H9 (cell line): Measurements from ENCODE around the gene YKT6. TPM values are rescaled to one million over a fixed set of nuclear protein-coding genes. Genes with fewer than 3 reads are reported as not detected.

Source experiments
- DNase-seq: peaks from one replicate; pipeline ENCODE4 v3.0.0-alpha.2; 2017
- H2AFZ ChIP-seq: one replicate; pipeline ENCODE4 v1.6.1; 2013; ENCODE audit warnings: mild to moderate bottlenecking, low read length, control low read depth, moderate library complexity
- H2AK5ac ChIP-seq: 2 replicates; pipeline ENCODE4 v1.6.1; 2013; ENCODE audit warnings: low read length, control low read depth, mixed read lengths; ENCODE audit not compliant: insufficient read length
- H2BK120ac ChIP-seq: one replicate; pipeline ENCODE4 v1.6.1; 2013; ENCODE audit warnings: low read depth, mild to moderate bottlenecking, low read length, control low read depth, inconsistent platforms; ENCODE audit not compliant: poor library complexity, severe bottlenecking
- H2BK12ac ChIP-seq: 2 replicates; pipeline ENCODE4 v1.6.1; 2013; ENCODE audit warnings: low read length, control low read depth, mixed read lengths, low read depth; ENCODE audit not compliant: insufficient read length
- H2BK15ac ChIP-seq: 2 replicates; pipeline ENCODE4 v1.6.1; 2013; ENCODE audit warnings: low read depth, low read length, control low read depth
- H2BK20ac ChIP-seq: one replicate; pipeline ENCODE4 v1.6.1; 2013; ENCODE audit warnings: low read depth, mild to moderate bottlenecking, low read length, control low read depth, inconsistent platforms; ENCODE audit not compliant: poor library complexity, severe bottlenecking
- H2BK5ac ChIP-seq: 2 replicates; pipeline ENCODE4 v1.6.1; 2013; ENCODE audit warnings: low read length, control low read depth, mixed read lengths; ENCODE audit not compliant: insufficient read length
- H3K14ac ChIP-seq: 2 replicates; pipeline ENCODE4 v1.6.1; 2013; ENCODE audit warnings: low read length, control low read depth; ENCODE audit not compliant: insufficient read depth
- H3K18ac ChIP-seq: 2 replicates; pipeline ENCODE4 v1.6.1; 2013; ENCODE audit warnings: low read depth, mild to moderate bottlenecking, mixed read lengths, low read length, control low read depth; ENCODE audit not compliant: insufficient read length
- H3K23ac ChIP-seq: 2 replicates; pipeline ENCODE4 v1.6.1; 2013; ENCODE audit warnings: low read length, control low read depth, mixed read lengths, low read depth; ENCODE audit not compliant: insufficient read length
- H3K23me2 ChIP-seq: 2 replicates; pipeline ENCODE4 v1.6.1; 2013; ENCODE audit warnings: low read depth, mild to moderate bottlenecking, mixed read lengths, low read length, control low read depth; ENCODE audit not compliant: insufficient read length, poor library complexity, severe bottlenecking
- H3K27ac ChIP-seq: 2 replicates; pipeline ENCODE4 v1.5.1; 2013; ENCODE audit warnings: low read length, control low read depth, mixed read lengths, low read depth; ENCODE audit not compliant: insufficient read length
- H3K27me3 ChIP-seq: 2 replicates; pipeline ENCODE4 v1.6.1; 2013; ENCODE audit warnings: low read length, control low read depth, inconsistent platforms; ENCODE audit not compliant: insufficient read depth
- H3K4ac ChIP-seq: 2 replicates; pipeline ENCODE4 v1.6.1; 2013; ENCODE audit warnings: low read depth, mild to moderate bottlenecking, control low read depth, inconsistent platforms, low read length, moderate library complexity
- H3K4me1 ChIP-seq: 2 replicates; pipeline ENCODE4 v1.6.1; 2013; ENCODE audit warnings: low read length, control low read depth, inconsistent platforms; ENCODE audit not compliant: insufficient read depth
- H3K4me2 ChIP-seq: 2 replicates; pipeline ENCODE4 v1.6.1; 2013; ENCODE audit warnings: low read length, control low read depth, mixed read lengths; ENCODE audit not compliant: insufficient read length, insufficient read depth
- H3K56ac ChIP-seq: 2 replicates; pipeline ENCODE4 v1.6.1; 2013; ENCODE audit warnings: low read depth, mild to moderate bottlenecking, mixed read lengths, low read length, control low read depth; ENCODE audit not compliant: insufficient read length
- H3K79me1 ChIP-seq: 2 replicates; pipeline ENCODE4 v1.6.1; 2013; ENCODE audit warnings: low read depth, mild to moderate bottlenecking, moderate library complexity, low read length, control low read depth, inconsistent platforms; ENCODE audit not compliant: insufficient read depth, poor library complexity, severe bottlenecking
- H3K79me2 ChIP-seq: 2 replicates; pipeline ENCODE4 v1.6.1; 2013; ENCODE audit warnings: low read length, control low read depth, inconsistent platforms; ENCODE audit not compliant: insufficient read depth
- H3K9ac ChIP-seq: 2 replicates; pipeline ENCODE4 v1.6.1; 2013; ENCODE audit warnings: low read length, control low read depth, mixed read lengths; ENCODE audit not compliant: insufficient read length; ENCODE audit errors: extremely low read depth
- H3K9me3 ChIP-seq: one replicate; pipeline ENCODE4 v1.6.1; 2013; ENCODE audit warnings: low read depth, low read length, inconsistent platforms; ENCODE audit not compliant: control insufficient read depth
- H3T11ph ChIP-seq: one replicate; pipeline ENCODE4 v1.6.1; 2013; ENCODE audit warnings: mild to moderate bottlenecking, low read length, control low read depth, inconsistent platforms
- H4K20me1 ChIP-seq: one replicate; pipeline ENCODE4 v1.6.1; 2013; ENCODE audit not compliant: control insufficient read depth, insufficient read length, insufficient read depth
- H4K5ac ChIP-seq: 2 replicates; pipeline ENCODE4 v1.6.1; 2013; ENCODE audit warnings: low read depth, mild to moderate bottlenecking, mixed read lengths, low read length, control low read depth; ENCODE audit not compliant: insufficient read length
- H4K8ac ChIP-seq: replicated peaks from 2 replicates; pipeline ENCODE4 v1.6.1; 2013; ENCODE audit warnings: low read length, control low read depth, mixed read lengths, low read depth; ENCODE audit not compliant: insufficient read length
- H4K91ac ChIP-seq: 2 replicates; pipeline ENCODE4 v1.6.1; 2013; ENCODE audit warnings: low read depth, mild to moderate bottlenecking, moderate library complexity, mixed read lengths, low read length, control low read depth; ENCODE audit not compliant: insufficient read length
- H3K27ac Mint-ChIP-seq, 3 experiments: 2 replicates in 2 of 3; 3 replicates in 1 of 3; pipeline ENCODE4 v1.8.0; 2020 to 2021; ENCODE audit warnings: mixed read lengths in 3 of 3, mild to moderate bottlenecking in 1 of 3, moderate library complexity in 1 of 3
- H3K27me3 Mint-ChIP-seq: 2 replicates; pipeline ENCODE4 v1.8.0; 2021; ENCODE audit warnings: low read depth, mild to moderate bottlenecking, moderate library complexity, mixed read lengths
- H3K36me3 Mint-ChIP-seq, 3 experiments: 2 replicates in 2 of 3; 3 replicates in 1 of 3; pipeline ENCODE4 v1.8.0; 2020 to 2021; ENCODE audit warnings: low read depth in 3 of 3, mixed read lengths in 3 of 3; ENCODE audit not compliant: insufficient read depth in 1 of 3
- H3K4me1 Mint-ChIP-seq, 2 experiments: 2 replicates each; pipeline ENCODE4 v1.8.0; 2020; ENCODE audit warnings: mixed read lengths in 2 of 2
- H3K4me3 Mint-ChIP-seq, 2 experiments: 2 replicates in 1 of 2; 3 replicates in 1 of 2; pipeline ENCODE4 v1.8.0; 2020 to 2021; ENCODE audit warnings: mild to moderate bottlenecking in 2 of 2, mixed read lengths in 2 of 2, moderate library complexity in 1 of 2
- H3K9me3 Mint-ChIP-seq, 2 experiments: 2 replicates in 1 of 2; 3 replicates in 1 of 2; pipeline ENCODE4 v1.8.0; 2020; ENCODE audit warnings: mild to moderate bottlenecking in 2 of 2, mixed read lengths in 2 of 2, moderate library complexity in 1 of 2
- CTCF ChIP-seq: fragments of 200-600 bp; sonication (generic); conservative IDR thresholded peaks from 3 replicates; pipeline ENCODE4 v1.8.0; 2021; ENCODE audit warnings: antibody characterized with exemption, mild to moderate bottlenecking
- WGBS: extraction: QIAGEN DNeasy Blood & Tissue Kit; methylation state at CpG from one replicate; pipeline ENCODE4 v1.1.7; 2013; ENCODE audit warnings: missing lambda C conversion rate, low lambda C conversion rate, mixed read lengths; ENCODE audit not compliant: insufficient read length; ENCODE audit errors: extremely low coverage; 5-methylcytosine and 5-hydroxymethylcytosine counted together
- total RNA-seq: library from RNA; stranded (reverse); gene quantifications from 2 replicates; pipeline ENCODE4 v1.2.1, GENCODE V29; 2021

The YKT6 gene
- total RNA-seq, 1 experiment from 2014 or later: 104 TPM

DNA sequence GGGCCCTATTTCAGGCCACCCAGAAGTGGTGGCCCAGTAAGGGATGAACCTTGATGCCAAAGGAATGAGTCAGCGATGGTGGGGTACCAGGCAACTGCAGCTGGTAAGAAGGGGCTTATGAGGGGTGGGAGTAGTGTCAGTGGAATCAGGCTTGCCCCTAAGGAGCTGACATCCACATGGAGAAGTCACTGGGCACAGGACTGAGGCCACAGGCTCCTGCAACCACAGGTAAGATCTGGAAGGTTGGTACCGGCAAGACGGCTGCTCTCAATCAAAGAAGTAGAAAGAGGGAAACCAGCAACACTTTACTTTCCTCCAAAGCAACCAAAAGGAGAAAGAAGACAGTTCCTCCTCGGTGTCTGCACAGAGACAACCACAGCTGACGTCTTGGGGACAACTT is 14.0 kb upstream of the YKT6 start:
- no peak overlapping the region for H4K91ac ChIP-seq
- H3K56ac ChIP-seq: no peak overlapping the region
- H4K20me1 ChIP-seq: no peaks in the 10 kb centered on the region
- Mint-ChIP-seq H3K27ac (no peak overlapping the region; a peak in 1 of 7 replicates), H3K4me1 (peaks cover 20 to 24% of the 10 kb centered on the region in 2 experiments), H3K4me3 (no peak overlapping the region), H3K9me3 (peaks cover 11 to 12% of the 10 kb centered on the region in 2 experiments; a peak in 4 of 5 replicates), H3K36me3 (peaks cover 0 to 7% (median 2%) of the 10 kb centered on the region in 3 experiments; a peak in 2 of 7 replicates), H3K27me3 (peaks cover 14% of the 10 kb centered on the region)
- WGBS: no CpG with 5 or more reads among the region's 5 CpGs
- no peak for DNase-seq
- no peak overlapping the region for H3K27ac ChIP-seq
- H3K27me3 ChIP-seq: 0 out of 2 replicates have a peak, but pooled peaks cover 2% of the 10 kb centered on the region
- no peak for TF ChIP-seq CTCF
- no peak overlapping the region for H2BK12ac ChIP-seq
- H3K9ac ChIP-seq: no peak overlapping the region
- H3K14ac ChIP-seq: no peak overlapping the region
- no peak overlapping the region for H2AK5ac ChIP-seq
- no peak overlapping the region for H2BK15ac ChIP-seq
- H3K4me1 ChIP-seq: no peaks in the 10 kb centered on the region
- H3K79me1 ChIP-seq: no peaks in the 10 kb centered on the region
- H4K5ac ChIP-seq: no peak overlapping the region
- H3K18ac ChIP-seq: no peak overlapping the region
- no peak overlapping the region for H3T11ph ChIP-seq
- no peak overlapping the region for H2BK20ac ChIP-seq
- no peaks in the 10 kb centered on the region for H3K23me2 ChIP-seq
- no peak overlapping the region for H4K8ac ChIP-seq
- H2AFZ ChIP-seq: no peak overlapping the region
- peaks cover 7% of the 10 kb centered on the region for H3K9me3 ChIP-seq
- H3K23ac ChIP-seq: no peak overlapping the region
- H2BK120ac ChIP-seq: no peak overlapping the region
- no peak overlapping the region for H3K4me2 ChIP-seq
- H2BK5ac ChIP-seq: no peak overlapping the region
- no peak overlapping the region for H3K4ac ChIP-seq
- H3K79me2 ChIP-seq: no peaks in the 10 kb centered on the region
